SU-DHL-6 (cell line): ENCODE results near the gene AOX1.

Experiments
- H2AFZ ChIP-seq: fragments of 200-600 bp; sonication (generic); 2 replicates; pipeline ENCODE4 v1.6.1; 2014; ENCODE audit warnings: low read depth, mild to moderate bottlenecking, moderate library complexity, mixed read lengths, antibody characterized with exemption, low read length; ENCODE audit not compliant: severe bottlenecking
- H3F3A ChIP-seq: fragments of 200-600 bp; shearing (Covaris generic); 2 replicates; pipeline ENCODE4 v1.6.0; 2016; ENCODE audit warnings: antibody characterized with exemption, mild to moderate bottlenecking; ENCODE audit not compliant: insufficient read depth
- H3K27ac ChIP-seq: fragments of 200-600 bp; sonication (generic); 2 replicates; pipeline ENCODE4 v1.5.1; 2016; ENCODE audit warnings: low read depth, mild to moderate bottlenecking, low read length, moderate library complexity, mixed read lengths
- H3K27me3 ChIP-seq: fragments of 200-600 bp; sonication (generic), shearing (Covaris generic); 2 replicates; pipeline ENCODE4 v1.6.0; 2014; ENCODE audit warnings: mild to moderate bottlenecking, low read length
- H3K36me3 ChIP-seq: fragments of 200-600 bp; sonication (generic); 2 replicates; pipeline ENCODE4 v1.6.1; 2014; ENCODE audit warnings: mild to moderate bottlenecking, low read length, mixed read lengths
- H3K4me2 ChIP-seq: fragments of 300-600, 200-600 bp; shearing (Covaris generic), sonication (generic); 2 replicates; pipeline ENCODE4 v1.6.0; 2014; ENCODE audit warnings: low read length, low read depth, mild to moderate bottlenecking; ENCODE audit not compliant: poor library complexity, severe bottlenecking
- H3K4me3 ChIP-seq: fragments of 200-600 bp; sonication (generic); 2 replicates; pipeline ENCODE4 v1.5.1; 2014; ENCODE audit warnings: antibody characterized with exemption, low read length, mild to moderate bottlenecking, mixed read lengths; ENCODE audit not compliant: insufficient read depth, poor library complexity, severe bottlenecking
- H3K79me2 ChIP-seq: fragments of 200-600 bp; sonication (generic); 2 replicates; pipeline ENCODE4 v1.6.1; 2014; ENCODE audit warnings: mild to moderate bottlenecking, low read length, moderate library complexity; ENCODE audit not compliant: insufficient read depth
- H3K9ac ChIP-seq: fragments of 200-600 bp; sonication (generic); 2 replicates; pipeline ENCODE4 v1.7.0; 2014; ENCODE audit warnings: mild to moderate bottlenecking, low read length
- H3K9me2 ChIP-seq: fragments of 200-600 bp; sonication (generic); replicated peaks from 2 replicates; pipeline ENCODE4 v1.6.1; 2014; ENCODE audit warnings: low read length; ENCODE audit not compliant: insufficient read depth
- H3K9me3 ChIP-seq: fragments of 200-600 bp; sonication (generic); 2 replicates; pipeline ENCODE4 v1.6.1; 2014; ENCODE audit warnings: low read length, mixed read lengths; ENCODE audit not compliant: insufficient read depth
- H4K20me1 ChIP-seq: fragments of 200-600 bp; sonication (generic); 2 replicates; pipeline ENCODE4 v1.6.1; 2014; ENCODE audit warnings: low read depth, mild to moderate bottlenecking, antibody characterized with exemption, low read length, moderate library complexity, mixed read lengths
- CTCF ChIP-seq: fragments of 200-600 bp; sonication (generic); IDR thresholded peaks from one replicate; pipeline ENCODE4 v1.5.1; 2017; ENCODE audit warnings: antibody characterized with exemption, mild to moderate bottlenecking, low read length, moderate library complexity; ENCODE audit not compliant: insufficient read depth, poor library complexity, severe bottlenecking
- EZH2phosphoT487 ChIP-seq: fragments of 200-600 bp; sonication (generic), shearing (Covaris generic); conservative IDR thresholded peaks from 2 replicates; pipeline ENCODE4 v1.6.1; 2018; ENCODE audit warnings: mild to moderate bottlenecking, antibody characterized with exemption, low read length, moderate library complexity, mixed read lengths

The AOX1 gene

GRCh38 chr2:200650195-200650594, 64.4 kb downstream of the AOX1 start:
- H3K4me3 ChIP-seq, result no peak overlapping the region
- H4K20me1 ChIP-seq, result no peaks in the 10 kb centered on the region
- no peak overlapping the region for H3K27ac ChIP-seq
- no peaks in the 10 kb centered on the region for H3K9me2 ChIP-seq
- no peak overlapping the region for H2AFZ ChIP-seq
- no peaks in the 10 kb centered on the region for H3K36me3 ChIP-seq
- H3F3A ChIP-seq, result no peaks in the 10 kb centered on the region
- H3K4me2 ChIP-seq, result no peak overlapping the region
- no peaks in the 10 kb centered on the region for H3K27me3 ChIP-seq
- TF ChIP-seq EZH2phosphoT487 (no peak), CTCF (no peak)
- no peak overlapping the region for H3K9ac ChIP-seq
- H3K9me3 ChIP-seq, result no peaks in the 10 kb centered on the region
- no peaks in the 10 kb centered on the region for H3K79me2 ChIP-seq

- no peak for TF ChIP-seq EZH2phosphoT487
- Histone ChIP-seq H3K27me3 (no peaks in the 10 kb centered on the region), H3K4me3 (no peak overlapping the region), H3K79me2 (no peaks in the 10 kb centered on the region), H4K20me1 (no peaks in the 10 kb centered on the region), H3F3A (no peaks in the 10 kb centered on the region), H2AFZ (no peak overlapping the region), H3K9me2 (no peaks in the 10 kb centered on the region), H3K27ac (no peak overlapping the region), H3K9ac (no peak overlapping the region), H3K9me3 (no peaks in the 10 kb centered on the region), H3K4me2 (no peak overlapping the region), H3K36me3 (no peaks in the 10 kb centered on the region)
These were observed 66.3 kb downstream of the AOX1 start for GRCh38 chr2:200652158-200652557.

- H3K27ac ChIP-seq, result no peak overlapping the region
- H3F3A ChIP-seq, result no peaks in the 10 kb centered on the region
- no peak overlapping the region for H3K4me3 ChIP-seq
- no peaks in the 10 kb centered on the region for H4K20me1 ChIP-seq
- H3K9ac ChIP-seq, result no peak overlapping the region
- H3K27me3 ChIP-seq, result no peaks in the 10 kb centered on the region
- H3K79me2 ChIP-seq, result no peaks in the 10 kb centered on the region
- H2AFZ ChIP-seq, result no peak overlapping the region
- H3K4me2 ChIP-seq, result no peak overlapping the region
- no peaks in the 10 kb centered on the region for H3K36me3 ChIP-seq
- TF ChIP-seq CTCF (no peak), EZH2phosphoT487 (no peak)
- no peaks in the 10 kb centered on the region for H3K9me2 ChIP-seq
- H3K9me3 ChIP-seq, result no peaks in the 10 kb centered on the region
These were observed 67.2 kb downstream of the AOX1 start for GRCh38 chr2:200653021-200653420.

DNA sequence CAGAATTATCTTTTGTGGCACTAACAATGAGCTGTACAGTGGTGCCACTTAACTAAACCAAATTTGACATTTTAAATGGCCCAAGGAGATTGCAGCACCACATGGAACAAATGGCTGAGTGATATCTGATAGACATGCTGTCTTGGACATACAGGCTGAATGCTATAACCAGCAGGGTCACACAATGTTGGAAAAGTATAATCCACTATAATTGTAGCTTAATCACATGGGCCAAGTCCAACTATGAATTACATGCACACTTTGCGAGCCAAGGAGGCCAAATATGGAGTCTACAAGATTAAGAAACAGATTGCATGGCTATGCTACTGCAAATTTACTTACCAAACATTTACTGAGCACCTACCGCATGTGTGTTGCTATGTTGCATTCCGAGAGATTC, 69.0 kb downstream of the AOX1 start:
- Histone ChIP-seq H3K36me3 (no peaks in the 10 kb centered on the region), H3K27ac (no peak overlapping the region), H3K79me2 (no peaks in the 10 kb centered on the region), H3K9me2 (no peaks in the 10 kb centered on the region), H3K4me3 (no peak overlapping the region), H3K9me3 (no peaks in the 10 kb centered on the region), H4K20me1 (no peaks in the 10 kb centered on the region), H2AFZ (no peak overlapping the region), H3K9ac (no peak overlapping the region), H3K27me3 (no peaks in the 10 kb centered on the region), H3F3A (no peaks in the 10 kb centered on the region), H3K4me2 (no peak overlapping the region)
- no peak for TF ChIP-seq EZH2phosphoT487
- TF ChIP-seq CTCF, result no peak
